DMS 273 (cell line): Measurements from ENCODE around the gene DUSP10.

Experiments
- DNase-seq: peaks from one replicate; lab custom pipeline; 2025; ENCODE audit not compliant: unreplicated experiment; lab: John Stamatoyannopoulos, UW

Gene DUSP10

GRCh38 chr1:221735999-221736398 lies 5.9 kb downstream of the DUSP10 start:
- no peak for DNase-seq

DNA sequence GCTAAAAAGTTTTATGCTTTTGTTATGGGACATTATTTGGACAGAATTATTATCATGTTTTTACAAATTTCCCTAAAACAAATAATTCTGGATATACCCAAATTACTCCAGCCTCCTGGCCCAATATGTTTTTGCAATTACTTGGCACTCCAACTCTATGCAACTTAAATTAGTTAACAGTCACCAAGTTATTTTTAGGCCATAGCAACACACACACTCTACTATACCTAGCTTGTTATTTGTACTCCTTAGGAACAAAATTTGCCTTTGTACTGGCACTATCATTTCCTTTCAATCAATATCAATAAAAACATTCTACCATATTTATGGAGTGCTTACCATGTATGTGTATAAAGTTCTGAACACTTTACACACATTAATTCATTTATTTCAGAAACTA lies 7.7 kb downstream of the DUSP10 start:
- DNase-seq = no peak

GRCh38 chr1:221732052-221732451 lies 9.8 kb downstream of the DUSP10 start:
- no peak for DNase-seq

- no peak for DNase-seq
Observed at GRCh38 chr1:221729771-221730330, 12.0 kb downstream of the DUSP10 start.

- DNase-seq = no peak
Observed at GRCh38 chr1:221728037-221728505, 13.8 kb downstream of the DUSP10 start.

- DNase-seq = no peak
Observed at GRCh38 chr1:221727146-221728036, 14.5 kb downstream of the DUSP10 start.

DNA sequence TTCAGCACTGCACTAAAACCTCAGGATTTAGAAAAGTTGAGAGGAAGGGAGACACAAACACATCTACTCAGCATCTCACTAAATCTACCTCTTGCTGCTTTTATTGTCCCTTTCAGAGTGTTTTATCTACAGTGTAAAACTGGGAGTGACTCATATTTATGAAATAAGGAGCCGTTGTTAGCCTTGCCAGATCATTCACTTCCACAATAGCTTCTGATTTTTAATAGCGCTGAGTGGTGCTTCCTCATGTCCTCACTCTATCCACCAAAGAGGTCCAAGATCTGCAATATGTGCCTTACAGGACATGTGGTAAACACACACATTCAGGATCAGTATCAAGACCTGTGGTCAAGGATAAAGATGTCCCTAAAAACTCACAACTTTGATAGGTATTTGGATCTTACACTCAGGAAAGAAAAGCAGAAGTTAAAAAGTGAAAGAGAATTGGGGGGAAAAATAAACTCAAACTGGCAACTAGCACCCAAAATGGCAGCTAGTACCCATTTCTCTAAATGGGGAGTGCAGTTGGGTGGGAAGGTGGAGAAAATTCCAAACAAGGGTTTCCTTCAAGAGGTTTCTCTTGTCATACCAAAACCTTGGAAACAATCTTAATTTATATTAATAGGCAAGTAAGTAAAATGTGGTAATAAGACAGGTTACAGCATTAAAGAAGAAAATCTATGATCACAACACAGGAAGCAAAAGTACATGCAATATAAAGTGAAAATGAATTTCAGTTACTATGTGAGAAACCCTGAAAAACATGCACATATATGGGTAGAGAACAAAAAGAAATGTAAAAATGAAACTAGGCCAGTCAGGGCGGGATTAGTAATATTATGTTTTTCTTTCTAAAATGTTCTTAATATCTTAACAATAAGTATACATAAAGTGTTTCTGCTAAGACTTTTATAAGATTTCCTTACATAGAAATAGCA lies 15.9 kb downstream of the DUSP10 start:
- DNase-seq = no peak

DNA sequence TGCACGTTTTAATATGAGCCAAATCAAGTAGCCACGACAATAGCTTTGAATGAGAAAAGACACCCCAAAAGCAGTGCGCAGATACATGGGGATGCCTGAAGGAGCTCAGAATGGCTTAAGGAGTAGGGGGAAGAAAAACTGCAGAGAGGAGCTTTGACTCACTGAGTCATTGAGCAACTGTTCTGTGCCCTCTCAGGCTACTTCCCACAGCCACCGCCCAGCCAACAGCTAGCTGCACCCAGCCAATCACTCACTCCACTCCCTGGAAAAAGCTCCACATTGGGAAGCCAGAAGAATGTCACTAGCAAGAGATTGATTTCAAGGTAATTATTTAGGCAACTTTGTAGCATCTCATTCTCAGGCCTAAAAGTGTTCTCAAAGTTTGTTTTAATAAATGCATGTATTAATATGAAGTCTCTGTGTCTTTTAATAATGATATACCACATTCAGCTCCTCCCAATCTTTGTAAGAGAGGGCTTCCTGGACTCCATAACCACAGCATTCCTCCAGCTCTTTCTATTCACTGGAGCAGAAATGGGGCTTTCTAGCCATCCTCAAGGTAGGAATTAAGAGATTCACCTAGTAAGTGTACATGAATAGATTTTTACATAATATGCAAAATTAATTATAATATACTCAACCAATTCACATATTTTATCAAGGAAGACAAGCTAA lies 16.8 kb downstream of the DUSP10 start:
- no peak for DNase-seq

DNA sequence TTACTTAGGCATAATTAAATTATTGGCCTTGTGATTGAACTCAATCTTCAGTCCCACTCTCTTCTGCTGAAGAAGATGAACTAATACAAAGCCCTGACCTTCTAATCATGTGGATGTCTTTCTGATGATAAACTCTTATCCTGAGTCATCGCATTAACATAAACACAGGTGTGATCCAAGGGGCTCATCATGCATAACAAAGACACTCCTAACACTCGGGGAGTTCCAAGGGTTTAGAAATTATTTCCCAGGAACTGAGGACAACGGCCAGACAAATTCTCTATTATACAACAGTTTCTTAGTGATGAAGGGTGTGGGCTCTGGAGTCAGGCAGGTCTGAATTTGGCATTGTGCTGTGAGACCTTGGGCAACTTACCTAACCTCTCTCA lies 18.0 kb downstream of the DUSP10 start:
- no peak for DNase-seq

- no peak for DNase-seq
Observed at GRCh38 chr1:221723018-221723847, 18.7 kb downstream of the DUSP10 start.

DNA sequence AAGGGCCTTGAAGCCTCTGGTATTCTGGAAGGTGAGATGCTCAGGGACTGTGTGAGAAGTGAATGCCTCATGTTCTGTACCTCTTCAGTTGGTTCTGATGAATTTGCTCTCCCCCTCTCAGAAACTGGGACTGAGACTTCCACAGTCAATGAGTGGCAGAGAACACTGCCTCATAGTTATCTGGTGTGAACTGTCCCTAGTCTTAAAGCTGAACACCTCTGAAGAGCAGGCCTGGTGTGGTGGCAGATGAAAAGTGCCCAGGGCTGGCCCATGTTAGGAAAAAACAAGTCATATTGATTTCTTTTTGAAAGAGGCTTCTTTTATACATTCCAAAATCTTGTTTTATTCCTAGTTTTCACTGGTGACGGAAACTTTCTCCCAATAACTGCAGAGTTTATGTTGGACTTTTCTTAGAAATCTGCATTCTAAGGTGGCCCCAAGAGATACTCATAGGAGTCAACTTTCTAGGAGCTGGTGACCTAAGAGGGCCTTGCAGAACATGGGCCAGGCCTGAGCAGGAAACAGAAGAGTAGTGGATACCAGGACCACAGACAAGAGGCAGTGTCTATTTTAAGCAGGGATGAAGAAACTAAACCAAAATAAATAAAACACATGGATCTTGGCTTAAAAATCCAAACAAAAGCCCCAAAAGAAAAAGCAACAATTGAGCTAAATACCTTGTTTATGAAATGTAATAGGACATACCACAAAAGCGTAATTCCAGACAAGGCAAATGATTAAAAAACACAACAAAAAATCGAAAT lies 19.5 kb downstream of the DUSP10 start:
- DNase-seq = no peak

DNA sequence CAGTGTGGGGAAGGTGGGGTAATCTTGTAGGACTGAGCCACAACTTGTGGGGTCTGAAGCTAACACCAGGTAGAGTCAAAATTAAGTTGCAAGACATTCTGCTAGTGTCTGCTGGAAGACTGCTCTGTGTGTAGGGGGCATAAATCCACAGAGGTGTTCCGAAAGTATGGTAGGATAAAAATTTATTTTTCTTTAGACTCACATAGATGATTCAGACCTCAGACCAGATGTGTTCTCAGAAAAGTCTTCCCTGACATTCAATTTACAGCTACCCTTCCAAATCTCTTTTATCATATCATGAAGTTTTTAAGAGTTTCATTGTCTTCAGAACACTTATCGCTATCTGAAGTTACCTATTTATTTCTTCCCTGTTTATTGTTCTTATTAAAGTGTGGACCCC lies 21.3 kb downstream of the DUSP10 start:
- no peak for DNase-seq

DNA sequence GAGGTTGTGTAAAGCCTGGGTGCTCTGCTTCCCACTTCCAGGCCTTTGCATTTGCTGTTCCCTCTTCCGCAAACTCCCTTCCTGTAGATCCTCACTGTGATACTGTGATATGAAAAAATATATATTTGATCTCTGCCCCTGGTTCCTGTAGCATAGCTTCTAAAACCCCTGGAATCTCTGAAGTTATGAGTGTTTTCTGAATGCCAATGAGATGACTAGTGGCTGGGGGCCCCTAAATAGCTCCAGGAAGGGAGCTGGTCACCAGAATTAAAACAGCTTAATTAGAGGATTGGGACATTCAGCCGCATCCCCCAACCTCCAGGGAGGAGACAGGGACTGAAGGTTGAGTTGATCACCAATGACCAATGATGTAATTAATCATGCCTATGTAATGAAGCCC lies 21.9 kb downstream of the DUSP10 start:
- DNase-seq = no peak

DNA sequence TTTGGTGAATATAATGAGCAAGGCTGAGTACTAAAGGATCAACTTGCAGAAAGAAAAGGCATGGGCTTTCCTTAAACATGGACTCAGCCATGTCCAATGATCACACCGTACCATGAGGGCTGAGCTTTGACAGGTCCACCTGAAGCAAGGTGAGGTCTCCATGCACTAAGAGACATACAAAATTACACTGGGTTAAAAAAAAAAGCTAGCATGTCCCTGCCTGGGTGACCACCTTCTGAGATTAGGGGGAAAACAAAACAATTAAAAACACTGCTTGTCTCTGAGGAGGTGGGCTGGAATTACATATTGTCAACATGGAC lies 22.7 kb downstream of the DUSP10 start:
- no peak for DNase-seq

GRCh38 chr1:221718381-221719277 lies 23.3 kb downstream of the DUSP10 start:
- DNase-seq = no peak

- no peak for DNase-seq
Observed at GRCh38 chr1:221717485-221717853, 24.4 kb downstream of the DUSP10 start.

- no peak for DNase-seq
Observed at GRCh38 chr1:221716713-221717484, 25.0 kb downstream of the DUSP10 start.
